Activated CD4-positive, CD25-positive, alpha-beta regulatory T cell treated with anti-CD3 and anti-CD28 coated beads, Interleukin-2, amount 50 U/mL, for 72 hours (primary cell): ENCODE measurements around the gene ENOX1.

Source experiments
- DNase-seq: peaks from one replicate; pipeline ENCODE4 v3.0.0; 2021

ENOX1 gene

DNA sequence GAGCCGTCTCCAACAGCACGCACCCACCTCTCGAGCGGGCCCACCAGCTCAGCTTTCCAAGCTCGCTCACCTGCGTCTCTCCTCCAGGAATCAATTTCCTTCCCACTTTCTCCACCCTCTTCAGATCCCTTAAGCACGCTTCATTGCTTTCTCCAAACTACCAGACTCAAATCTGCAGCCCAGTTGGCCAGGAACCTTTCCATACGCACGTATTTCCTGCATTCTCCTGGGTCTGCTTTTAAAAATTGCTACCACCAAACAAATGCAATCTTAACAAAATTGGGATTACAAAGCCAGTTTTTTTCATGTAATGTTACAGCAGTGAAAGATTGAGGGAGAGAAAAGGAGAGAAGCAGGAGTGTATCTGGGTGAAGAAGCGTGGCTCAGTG, 1.5 kb downstream of the ENOX1 start:
- no peak for DNase-seq

DNA sequence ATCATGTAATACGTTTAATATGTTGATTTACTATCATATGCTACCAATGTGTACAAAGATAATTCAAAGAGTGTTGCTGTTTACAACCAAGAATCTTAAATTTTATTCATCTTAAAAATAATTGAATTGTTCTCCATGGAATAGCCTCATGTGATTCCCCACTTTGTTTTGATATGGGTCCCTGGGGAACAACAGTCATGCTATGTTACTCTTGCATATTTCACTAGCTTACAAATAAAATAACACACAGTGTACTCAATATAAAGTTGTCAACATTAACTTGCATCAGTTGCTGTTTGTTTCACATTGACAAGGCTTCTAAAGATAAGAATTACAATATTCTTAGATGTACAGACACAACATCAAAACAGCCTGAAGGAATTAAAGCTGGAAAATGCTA, 2.3 kb downstream of the ENOX1 start:
- no peak for DNase-seq

DNA sequence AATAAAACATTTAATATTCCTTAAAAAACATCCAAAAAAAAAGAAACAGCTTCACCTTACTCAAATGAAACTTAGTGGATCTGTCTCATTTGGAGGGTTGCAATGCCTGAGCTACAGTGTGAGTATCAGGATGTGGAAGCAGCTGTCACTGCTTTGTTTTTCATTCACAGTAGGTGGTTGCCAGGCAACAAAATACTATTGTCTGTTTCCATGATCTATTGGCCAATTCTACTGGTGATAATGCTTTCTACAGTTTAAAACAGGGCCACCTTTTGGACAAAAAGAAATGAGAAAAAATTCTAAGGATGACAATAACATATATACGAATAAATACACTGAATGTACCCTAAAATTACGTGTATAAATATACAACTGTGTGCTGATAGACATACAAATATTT, 3.0 kb downstream of the ENOX1 start:
- DNase-seq: no peak

DNA sequence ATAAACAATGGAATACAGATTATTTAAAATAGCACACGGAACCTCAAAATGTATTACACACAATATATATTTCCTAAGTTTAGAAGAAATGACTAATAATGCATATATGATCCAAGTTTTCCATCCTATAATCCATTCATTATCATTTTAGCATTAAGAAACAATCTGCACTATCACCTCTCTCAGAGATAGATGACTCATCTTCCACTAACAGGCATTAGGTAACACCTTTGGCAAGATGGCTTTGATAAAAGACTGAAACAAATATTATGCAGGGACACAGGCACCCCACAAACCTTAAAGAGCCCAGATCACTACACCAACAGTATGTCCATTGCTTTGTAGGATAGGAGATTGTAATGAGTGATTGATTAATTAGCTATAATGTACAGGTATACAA, 4.1 kb downstream of the ENOX1 start:
- no peak for DNase-seq

DNA sequence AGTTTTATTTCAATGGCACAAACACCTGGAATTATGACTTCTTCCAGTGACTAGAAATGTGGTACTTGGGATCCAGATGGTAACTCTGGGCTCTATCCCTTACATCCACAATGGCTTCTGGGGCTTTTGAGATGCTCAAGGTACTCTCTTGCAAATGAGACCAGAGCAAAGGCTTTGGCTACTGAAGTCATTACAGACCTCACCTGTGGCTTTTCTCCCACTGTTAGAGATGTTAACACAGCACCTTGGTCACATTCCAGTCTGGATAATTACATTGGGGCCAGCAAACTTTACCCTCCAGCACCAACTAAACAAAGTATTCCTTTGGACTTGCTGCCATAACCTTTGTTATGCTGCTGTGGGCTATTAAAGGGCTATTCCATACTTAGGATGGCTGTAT, 6.1 kb downstream of the ENOX1 start:
- no peak for DNase-seq

DNA sequence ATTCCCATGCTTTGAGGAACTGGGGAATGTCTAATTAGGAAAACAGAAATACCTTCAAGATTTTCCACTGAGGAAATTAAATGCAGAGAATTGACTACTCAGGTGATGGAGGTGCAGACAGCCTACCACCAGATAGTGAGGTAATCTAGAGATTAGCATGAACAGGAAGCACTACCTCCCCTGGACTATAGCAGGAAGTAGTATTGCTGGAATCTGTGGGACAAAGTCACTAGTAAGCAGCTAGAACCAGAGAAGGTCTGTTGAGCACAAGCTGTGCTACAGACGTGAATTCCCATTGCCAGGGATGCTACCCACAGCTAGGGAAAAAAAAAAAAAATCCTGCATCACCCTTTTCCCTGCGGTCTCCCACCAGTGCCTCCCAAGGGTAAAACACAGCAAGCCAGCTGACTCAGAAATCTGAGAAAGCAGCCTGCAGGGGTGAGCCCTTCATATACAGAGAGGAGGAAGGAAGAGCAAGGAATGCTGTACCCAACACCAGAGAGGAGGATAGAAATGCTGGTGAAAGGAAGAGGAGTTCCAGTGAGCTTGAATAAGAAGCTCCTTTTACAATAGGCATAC, 10.2 kb downstream of the ENOX1 start:
- DNase-seq: no peak

DNA sequence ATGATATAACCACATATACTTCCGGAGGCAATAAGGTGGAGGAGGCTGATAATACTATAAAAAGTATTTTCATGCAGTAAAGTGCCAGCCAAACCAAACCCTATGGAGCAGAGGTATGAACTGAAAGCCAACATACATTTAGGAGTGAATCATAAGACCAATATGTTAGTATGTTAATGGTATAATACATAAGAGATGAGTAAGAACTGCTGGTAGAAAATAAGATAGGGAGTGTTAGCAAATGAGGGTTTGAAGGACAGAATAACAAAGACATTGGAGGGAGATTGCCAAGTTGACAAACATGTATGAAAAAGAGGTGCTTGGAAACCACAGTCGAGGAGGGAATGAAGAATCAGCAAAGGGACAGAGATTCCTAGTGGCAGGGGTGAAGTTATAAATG, 10.8 kb downstream of the ENOX1 start:
- no peak for DNase-seq

DNA sequence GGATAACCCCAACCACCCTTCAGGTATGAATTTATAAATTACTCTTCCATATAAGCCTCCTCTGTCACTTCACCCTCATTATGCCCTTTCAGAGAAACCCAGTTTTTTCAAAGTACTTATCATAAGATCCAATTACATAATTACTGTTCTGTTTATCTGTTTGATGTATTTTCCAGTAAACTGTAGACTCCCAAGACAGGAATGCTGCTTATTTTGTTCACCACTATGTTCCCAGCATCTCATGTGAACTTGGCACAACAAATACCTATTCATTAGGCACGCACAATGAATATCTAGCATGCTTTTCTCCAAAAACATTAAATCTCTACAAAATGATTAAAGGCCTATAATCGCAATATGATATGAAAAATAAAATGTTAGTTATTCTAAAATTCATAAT, 13.2 kb downstream of the ENOX1 start:
- DNase-seq: no peak

DNA sequence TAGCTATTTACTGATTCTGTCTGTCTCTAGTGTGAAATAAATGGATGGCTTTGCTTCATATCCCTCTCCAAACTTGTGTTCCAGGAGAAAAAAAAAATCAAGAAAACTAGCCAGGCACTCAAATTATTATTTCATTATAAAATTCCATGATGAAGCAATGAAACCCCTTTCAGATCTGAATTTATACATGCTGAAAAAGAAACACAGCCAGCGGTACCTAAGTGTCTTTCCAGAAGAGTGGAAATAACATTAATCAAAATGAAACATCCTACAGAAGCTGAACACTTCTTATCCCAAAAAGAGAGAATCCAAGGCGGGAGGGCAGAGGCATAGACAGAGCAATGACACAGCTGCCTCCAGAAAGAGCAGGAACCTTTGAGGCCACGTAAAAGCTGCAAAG, 15.9 kb downstream of the ENOX1 start:
- no peak for DNase-seq

DNA sequence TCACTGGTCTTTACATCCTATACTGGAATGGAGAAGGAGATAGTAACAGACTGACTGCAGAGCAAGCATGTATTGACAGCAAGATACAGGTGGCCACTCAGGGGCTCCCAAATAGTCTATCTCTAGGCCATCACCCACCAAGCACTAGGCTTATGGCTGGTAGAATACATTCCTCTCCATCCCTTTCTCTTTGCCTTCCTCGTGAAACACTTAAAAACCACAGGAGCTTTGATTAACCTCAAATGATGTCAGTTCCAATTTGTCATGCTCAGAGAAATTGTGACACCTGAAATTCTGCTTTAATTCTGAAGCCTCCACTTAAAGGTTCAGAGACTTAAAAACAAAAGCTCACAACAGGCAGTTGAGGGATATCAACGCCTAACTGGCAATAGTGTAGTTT, 17.2 kb downstream of the ENOX1 start:
- DNase-seq: no peak

DNA sequence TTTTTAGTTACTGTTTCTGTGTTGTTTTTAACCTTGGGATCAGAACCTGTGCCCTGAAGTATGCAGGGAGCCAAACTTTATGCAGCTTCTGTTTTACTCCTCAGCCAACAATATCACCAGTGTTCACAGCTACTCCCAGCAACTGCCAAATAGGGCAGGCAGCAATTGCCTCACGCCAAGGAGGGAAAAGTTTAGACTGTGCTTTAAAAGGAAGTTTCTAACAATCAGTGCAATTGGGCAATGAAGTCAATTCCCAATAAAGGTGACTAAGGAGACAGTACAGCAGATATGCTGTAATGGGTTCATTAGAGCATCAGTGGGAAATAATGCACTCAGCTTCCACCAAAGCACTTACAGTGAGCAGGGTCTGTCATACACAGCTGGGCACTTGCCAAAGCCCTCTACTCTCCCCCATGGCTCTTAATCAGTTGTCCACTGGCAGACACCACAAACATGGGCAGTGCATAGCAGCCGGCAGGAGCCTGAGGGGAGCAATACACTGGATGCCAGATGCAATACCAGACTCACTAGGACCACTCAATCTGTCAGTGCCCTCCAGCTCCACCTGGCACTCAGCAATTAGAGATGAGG, 19.3 kb downstream of the ENOX1 start:
- no peak for DNase-seq

DNA sequence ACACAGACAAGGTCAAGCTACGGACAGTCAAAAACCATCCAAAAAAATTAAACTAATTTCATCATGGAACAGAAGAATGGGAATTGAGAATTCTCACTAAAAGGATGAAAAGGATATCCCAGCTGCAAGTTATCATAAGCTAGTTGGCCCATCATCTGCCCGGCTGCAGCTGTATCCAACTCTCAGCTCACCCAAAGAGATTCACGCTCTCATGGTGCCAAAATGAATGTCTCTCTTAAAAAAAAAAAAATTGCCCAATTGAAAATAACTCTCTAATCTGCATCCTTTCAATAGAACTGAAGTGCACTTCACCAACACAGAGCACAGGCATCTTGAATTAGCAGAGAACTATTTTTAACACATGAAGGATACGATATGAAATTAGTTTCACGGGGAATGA, 20.0 kb downstream of the ENOX1 start:
- no peak for DNase-seq

DNA sequence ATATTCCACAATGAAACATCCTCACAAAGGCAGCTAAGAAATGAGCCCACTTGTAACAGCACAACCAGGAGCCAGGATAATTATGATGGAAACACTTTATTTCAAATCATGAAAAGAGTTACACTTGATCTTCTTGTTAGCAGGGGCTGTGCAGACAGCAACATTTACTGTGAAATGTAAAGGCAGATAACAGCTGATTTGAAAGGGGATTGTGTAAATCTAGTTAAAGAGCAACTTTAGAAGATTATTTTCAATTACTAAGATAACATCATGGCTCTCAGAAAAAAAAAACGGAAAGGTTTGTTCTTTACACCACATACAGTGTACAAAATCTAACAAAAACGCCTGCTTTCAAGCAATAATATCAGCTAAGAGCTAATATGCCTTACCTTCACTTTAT, 22.4 kb downstream of the ENOX1 start:
- DNase-seq: no peak

DNA sequence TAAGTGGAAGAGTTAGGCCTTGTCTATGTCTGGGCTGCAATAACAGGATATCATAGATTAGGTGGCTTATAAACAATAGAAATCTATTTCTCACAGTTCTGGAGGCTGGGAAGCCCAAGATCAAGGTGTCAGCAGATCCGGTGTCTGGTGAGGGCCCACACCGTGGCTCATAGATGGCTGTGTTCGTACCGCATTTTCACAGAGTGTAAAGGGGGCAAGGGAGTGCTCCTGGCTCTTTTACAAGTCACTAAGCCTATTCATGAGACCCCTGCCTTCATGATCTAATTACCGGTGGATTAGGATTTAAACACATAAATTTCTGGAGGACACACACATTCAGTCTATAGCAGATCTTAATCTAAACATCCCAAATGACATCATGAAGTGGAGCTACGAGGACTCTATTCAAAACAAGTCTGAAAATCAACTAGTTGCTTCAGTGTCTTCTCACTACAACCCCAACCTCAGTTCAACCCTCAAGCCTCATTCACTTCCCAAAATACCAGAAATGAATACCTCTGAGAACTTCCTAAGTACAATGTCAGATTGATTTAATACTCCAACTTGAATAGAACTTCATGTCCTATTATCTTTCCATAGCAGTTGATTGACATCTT, 23.5 kb downstream of the ENOX1 start:
- no peak for DNase-seq

DNA sequence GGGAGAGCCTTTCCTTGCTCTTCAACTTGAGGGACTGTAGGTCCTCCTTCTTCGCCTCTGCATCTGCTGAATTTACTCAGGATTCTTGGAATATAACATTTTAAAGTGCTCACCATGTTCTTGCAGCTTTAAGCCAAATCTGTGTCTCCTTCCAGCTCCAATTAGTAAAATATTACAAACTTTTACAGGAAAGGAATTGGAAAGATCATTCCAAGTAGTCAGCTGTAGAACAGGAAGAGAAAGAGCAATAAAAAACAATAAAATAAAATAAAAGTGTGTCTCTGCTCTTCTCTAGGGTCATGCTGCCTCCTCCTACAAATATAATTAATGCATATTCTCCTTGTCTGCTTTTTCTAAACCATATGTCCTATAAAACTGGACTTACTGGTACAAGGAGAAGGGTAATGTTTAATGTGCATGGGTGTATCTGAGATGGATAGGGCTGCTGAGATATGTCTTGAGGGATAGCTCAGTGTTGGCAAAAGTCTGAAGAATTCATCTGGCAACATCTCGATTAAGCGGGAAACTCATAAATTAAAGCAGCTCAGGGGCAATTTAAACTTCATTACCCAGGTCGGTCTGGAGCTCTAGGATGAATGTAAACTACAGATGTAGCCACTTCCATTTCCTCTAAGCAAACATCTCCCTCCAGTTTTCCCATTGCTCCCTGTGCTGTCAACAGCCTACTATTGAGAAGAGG, 25.0 kb downstream of the ENOX1 start:
- no peak for DNase-seq

DNA sequence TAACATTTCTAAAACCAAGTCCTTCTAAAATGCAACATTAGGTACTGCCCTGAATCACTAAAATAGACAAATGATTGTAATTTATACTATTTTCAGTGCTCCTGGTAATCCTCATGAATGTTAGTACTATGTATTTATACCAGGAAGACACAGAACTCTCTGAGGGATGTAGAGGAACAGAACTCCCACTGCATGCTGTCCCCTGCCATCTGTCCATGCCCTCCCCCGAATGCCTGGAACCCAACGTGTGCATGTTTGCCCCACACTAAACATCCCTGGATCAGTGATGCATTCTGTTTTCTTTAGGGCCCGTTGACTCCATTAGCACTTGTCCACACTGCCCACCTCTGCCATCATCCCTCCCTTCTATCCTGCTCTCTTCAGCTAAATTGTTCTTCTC, 26.5 kb downstream of the ENOX1 start:
- no peak for DNase-seq

DNA sequence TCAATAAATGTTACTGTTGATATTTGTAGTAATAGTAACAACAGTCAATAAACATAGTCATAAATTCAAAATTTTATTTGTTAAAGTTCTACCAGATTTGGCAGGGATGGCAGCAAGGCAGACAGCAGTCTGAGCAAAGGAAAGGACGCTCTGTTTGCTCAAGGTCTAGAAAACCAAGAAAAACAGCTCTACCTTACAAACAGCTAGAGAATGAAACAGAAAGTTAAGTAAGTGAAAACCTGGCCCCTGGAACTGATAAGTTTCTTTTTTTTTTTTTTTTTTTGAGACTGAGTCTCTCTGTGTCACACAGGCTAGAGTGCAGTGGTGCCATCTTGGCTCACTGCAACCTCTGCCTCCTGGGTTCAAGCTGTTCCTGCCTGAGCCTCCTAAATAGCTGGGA, 27.9 kb downstream of the ENOX1 start:
- DNase-seq: no peak

DNA sequence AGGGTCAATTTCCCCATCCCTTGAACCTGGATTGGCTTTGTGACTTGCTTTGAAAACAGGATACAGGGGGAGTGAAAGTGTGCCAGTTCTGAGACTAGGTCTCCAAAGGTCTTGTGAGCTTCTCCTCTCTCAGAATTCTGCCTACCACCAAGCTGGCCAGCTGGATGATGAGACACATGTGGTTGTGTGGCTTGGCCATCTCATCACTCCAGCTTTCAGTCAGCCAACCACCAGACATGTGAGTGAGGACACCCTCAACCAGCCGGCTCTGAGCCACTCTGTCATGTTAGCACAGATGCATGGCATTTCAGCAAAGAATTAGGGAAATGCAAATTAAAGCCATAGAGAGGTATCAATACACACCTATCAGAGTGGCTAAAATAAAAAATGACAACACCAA, 29.5 kb downstream of the ENOX1 start:
- no peak for DNase-seq

DNA sequence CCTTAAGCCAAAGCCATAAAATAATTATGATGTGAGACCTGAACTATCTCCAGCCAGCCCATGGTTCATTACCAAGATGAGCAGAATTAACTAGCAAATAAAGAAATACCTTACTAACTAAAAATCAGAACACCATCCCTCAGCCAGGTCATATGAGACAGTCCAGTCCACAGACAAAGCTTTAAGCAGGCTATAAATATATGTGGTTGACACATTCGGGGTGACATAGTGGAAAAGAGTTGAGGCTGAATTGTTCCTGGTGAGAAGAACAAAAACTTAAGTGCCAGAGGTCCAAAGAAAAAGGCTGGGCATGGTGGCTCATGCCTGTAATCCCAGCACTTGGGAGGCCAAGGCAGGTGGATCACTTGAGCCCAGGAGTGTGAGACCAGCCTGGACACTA, 30.9 kb downstream of the ENOX1 start:
- DNase-seq: no peak

DNA sequence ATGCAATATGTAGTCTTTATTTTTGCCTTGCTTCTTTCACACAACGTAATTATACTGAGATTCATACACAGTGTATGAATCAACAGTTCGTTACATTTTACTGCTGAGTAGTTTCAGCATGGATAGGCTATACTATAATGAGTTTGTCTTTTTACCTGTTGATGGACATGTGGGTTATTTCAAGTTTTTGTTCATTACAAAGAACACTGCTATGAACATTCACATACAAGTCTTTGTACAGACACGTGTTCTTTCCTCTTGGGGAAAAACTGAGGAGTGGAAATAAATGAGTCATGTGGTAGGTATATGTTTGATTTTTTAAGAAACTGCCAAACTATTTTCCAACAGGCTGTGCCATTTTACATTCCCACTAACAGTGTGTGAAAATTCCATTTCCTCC, 35.1 kb downstream of the ENOX1 start:
- no peak for DNase-seq

DNA sequence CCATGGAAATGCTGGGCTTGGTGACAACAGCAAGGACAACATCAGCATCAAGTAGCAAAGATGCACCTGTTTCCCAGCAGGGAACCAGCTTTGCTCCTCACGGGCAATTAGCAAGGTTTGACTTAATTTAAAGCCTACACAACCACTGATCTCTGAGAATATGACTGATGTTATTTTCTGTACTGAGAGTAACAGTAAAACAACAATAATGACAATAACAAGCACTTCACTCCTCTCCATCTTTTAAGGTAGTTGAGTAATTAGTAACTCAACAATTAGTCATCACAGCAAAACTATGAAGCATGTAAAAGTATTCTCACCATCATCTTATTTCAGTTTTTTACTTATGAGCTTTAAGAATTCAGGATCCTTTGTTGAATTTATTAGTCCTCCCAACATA, 37.3 kb downstream of the ENOX1 start:
- no peak for DNase-seq

DNA sequence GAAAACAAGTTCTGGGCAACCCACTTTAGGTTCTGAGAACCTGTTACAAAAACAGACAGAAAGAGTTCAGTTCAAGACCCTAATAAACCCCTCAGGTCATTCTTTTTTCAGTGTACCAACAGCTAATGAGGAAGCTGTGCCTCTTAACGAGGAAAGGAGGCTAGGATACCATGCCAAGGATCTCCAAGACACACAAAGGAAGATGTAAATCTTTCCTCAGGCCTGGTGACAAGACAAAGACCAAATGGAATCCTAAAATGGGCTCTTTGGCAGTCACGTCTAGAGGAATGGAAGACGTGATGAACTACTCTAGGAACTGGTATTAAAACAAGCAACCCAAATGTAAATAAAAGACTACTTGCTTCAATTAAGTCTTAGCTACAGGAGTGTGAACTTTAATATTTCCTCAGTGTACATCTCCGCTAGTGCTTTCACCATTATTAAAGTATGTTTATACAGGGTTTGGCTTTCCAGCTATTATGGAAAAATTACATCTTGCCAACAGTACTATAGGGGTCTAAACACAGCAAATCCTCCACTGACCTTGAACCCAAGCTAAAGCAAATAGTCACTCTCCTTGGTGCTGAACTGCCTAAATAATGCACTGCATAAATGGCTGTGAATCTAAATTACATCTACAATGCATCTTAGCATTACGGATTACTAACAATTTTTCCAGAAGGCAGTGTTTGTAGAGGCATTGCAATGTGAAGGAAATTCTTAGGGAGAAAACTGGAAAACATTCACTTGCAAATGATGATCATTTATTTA, 42.3 kb downstream of the ENOX1 start:
- no peak for DNase-seq

DNA sequence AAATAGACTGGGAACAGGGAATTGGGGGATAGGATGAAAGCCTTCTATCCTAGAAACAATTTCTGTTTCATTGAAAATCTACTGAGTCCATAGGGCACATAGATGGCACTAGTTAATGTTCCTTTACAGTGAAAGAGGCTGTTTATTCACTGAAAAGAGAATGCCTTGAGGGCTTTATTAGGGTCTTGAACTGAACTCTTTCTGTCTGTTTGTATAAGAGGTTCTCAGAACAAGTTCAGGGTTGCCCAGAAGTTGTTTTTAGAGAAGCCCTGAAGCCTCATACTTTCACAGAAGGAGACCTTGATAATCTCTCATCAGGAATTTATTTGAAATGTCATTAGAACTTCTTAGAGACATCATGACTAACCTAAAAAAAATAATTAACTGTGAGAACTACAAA, 43.9 kb downstream of the ENOX1 start:
- no peak for DNase-seq
